Measurements from ENCODE around the gene ARHGAP45. TPM values are rescaled to one million over a fixed set of nuclear protein-coding genes. Genes with fewer than 3 reads are reported as not detected.

ARHGAP45 gene
- total RNA-seq, 1 donor from 2014 or later = 83.5 TPM

DNA sequence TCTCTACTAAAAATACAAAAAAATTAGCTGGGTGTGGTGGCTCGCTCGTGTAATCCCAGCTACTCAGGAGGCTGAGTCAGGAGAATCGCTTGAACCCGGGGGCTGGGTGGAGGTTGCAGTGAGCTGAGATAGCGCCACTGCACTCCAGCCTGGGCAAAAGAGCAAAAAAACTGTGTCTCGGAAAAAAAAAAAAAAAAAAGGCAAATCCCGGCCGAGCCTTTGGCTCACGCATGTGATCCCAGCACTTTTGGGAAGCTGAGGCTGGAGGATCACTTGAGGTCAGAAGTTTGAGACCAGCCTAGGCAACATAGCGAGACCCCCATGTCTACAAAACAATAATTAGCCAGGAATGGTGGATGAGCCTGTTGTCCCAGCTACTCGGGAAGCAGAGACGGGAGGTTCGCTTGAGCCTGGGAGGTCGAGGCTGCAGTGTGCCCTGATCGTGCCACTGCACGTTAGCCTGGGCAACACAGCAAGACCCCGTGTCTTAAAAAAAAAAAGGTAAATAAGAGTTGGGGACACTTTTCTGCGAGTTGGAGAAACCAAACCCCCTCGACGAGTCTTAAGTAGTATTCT is 36.3 kb downstream of the ARHGAP45 start:
- no peaks in the 10 kb centered on the region for H3K27me3 ChIP-seq (ENCODE audit: low read depth)
- TF ChIP-seq, protein P1, sequence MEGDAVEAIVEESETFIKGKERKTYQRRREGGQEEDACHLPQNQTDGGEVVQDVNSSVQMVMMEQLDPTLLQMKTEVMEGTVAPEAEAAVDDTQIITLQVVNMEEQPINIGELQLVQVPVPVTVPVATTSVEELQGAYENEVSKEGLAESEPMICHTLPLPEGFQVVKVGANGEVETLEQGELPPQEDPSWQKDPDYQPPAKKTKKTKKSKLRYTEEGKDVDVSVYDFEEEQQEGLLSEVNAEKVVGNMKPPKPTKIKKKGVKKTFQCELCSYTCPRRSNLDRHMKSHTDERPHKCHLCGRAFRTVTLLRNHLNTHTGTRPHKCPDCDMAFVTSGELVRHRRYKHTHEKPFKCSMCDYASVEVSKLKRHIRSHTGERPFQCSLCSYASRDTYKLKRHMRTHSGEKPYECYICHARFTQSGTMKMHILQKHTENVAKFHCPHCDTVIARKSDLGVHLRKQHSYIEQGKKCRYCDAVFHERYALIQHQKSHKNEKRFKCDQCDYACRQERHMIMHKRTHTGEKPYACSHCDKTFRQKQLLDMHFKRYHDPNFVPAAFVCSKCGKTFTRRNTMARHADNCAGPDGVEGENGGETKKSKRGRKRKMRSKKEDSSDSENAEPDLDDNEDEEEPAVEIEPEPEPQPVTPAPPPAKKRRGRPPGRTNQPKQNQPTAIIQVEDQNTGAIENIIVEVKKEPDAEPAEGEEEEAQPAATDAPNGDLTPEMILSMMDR (IDR thresholded peaks at IDR 0.05) = no peak
- peak overlapping the region; percentile 44 for H3K4me3 ChIP-seq
- peak overlapping the region; percentile 92 for H3K27ac ChIP-seq
- peaks cover 24% of the 10 kb centered on the region for H3K36me3 ChIP-seq
- ATAC-seq (no peak), DNase-seq (no peak)
- peaks cover 72% of the 10 kb centered on the region for H3K4me1 ChIP-seq
- intact Hi-C loops (cut with DNase I) = no loop called here
- H3K9me3 ChIP-seq = no peaks in the 10 kb centered on the region

DNA sequence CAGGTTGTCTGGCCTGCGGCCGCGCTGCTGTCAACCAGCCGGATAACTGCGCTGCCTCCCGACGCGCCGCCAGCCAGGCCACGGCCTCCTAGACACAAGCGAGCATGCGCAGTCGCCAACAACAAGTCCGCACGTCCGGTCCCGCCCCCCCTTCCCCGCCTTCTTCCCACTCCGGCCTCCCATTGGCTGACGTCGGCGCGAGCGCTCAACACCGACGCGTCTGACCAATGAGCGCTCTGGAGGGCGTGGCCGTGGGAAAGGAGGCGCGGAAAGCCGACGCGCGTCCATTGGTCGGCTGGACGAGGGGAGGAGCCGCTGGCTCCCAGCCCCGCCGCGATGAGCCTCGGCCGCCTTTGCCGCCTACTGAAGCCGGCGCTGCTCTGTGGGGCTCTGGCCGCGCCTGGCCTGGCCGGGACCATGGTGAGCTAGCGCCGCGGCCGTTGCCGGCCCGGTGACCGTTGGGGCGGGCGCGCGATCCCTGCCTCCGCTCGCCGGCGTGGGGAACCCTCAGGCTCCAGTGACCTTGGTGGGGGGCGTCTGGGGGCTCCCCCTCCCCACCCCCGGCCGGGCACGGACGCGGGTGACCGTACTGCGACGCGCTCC is 36.8 kb downstream of the ARHGAP45 start, which contains the start of gene GPX4:
Gene GPX4 (plus strand): TSS at position 287 of the 603 bp plus-strand sequence. CDS start 50 bp downstream, at position 337.
- Histone ChIP-seq H3K36me3 (peaks cover 30% of the 10 kb centered on the region), H3K27me3 (ENCODE audit: low read depth) (no peaks in the 10 kb centered on the region), H3K9me3 (no peaks in the 10 kb centered on the region), H3K4me1 (peaks cover 67% of the 10 kb centered on the region), H3K27ac (peak within 1 kb of the TSS; percentile 92), H3K4me3 (peak within 1 kb of the TSS; percentile 71)
- TF ChIP-seq, protein P1 (IDR thresholded peaks at IDR 0.05) = no peak
- ATAC-seq (peak; percentile 87 to 91), DNase-seq (peak; percentile 99)
- intact Hi-C loops (cut with DNase I) = no loop called here

- TF ChIP-seq, protein P1 (IDR thresholded peaks at IDR 0.05) = no peak
- H3K9me3 ChIP-seq = no peaks in the 10 kb centered on the region
- H3K27ac ChIP-seq = peak overlapping the region; percentile 92
- intact Hi-C loops (cut with DNase I) = no loop called here
- H3K27me3 ChIP-seq (ENCODE audit: low read depth) = no peaks in the 10 kb centered on the region
- peak overlapping the region; percentile 71 for H3K4me3 ChIP-seq
- DNase-seq (peak; percentile 88), ATAC-seq (peak; percentile 52 to 69)
- peaks cover 61% of the 10 kb centered on the region for H3K4me1 ChIP-seq
- H3K36me3 ChIP-seq = peaks cover 37% of the 10 kb centered on the region
Measured at GRCh38 chr19:1104311-1105007, 37.5 kb downstream of the ARHGAP45 start.

- Histone ChIP-seq H3K36me3 (peaks cover 44% of the 10 kb centered on the region), H3K4me3 (peak overlapping the region; percentile 71), H3K27me3 (ENCODE audit: low read depth) (no peaks in the 10 kb centered on the region), H3K4me1 (peaks cover 53% of the 10 kb centered on the region), H3K27ac (peak overlapping the region; percentile 92), H3K9me3 (no peaks in the 10 kb centered on the region)
- no peak for DNase-seq
- intact Hi-C loops (cut with DNase I) = no loop called here
- TF ChIP-seq, protein P1 (IDR thresholded peaks at IDR 0.05) = no peak
- no peak for ATAC-seq
Measured at GRCh38 chr19:1105008-1105872, 38.3 kb downstream of the ARHGAP45 start.
